ENCODE results near the gene FBRSL1. TPM values are rescaled to one million over a fixed set of nuclear protein-coding genes. Genes with fewer than 3 reads are reported as not detected.
"Not testable (repeated sequence)": the region's sequence is repeated elsewhere in the genome, so short reads cannot be mapped to it uniquely, and the experiment has no call there.

FBRSL1 gene
- polyA plus RNA-seq, 1 of the 3 experiments (the other 2 are of a cell fraction): 5.5 TPM

DNA sequence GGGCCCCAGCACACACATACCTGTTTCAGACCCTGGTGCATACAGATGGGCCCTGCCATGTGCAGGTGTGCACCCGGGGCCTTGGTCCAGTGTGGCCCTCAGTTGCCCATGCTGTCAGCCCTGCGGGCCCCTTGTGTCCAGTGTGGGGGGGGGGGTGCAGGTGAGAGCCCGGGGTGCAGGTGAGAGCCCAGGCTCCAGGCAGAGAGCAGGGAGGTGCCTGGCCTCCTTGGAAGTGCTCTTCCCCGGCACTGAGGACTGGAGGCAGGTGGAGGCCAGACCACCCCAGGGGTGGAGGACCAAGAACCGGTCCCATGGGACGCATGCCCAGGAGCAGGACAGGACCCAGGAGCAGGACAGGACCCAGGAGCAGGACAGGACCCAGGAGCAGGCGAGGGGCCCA, 40.9 kb downstream of the FBRSL1 start:
- no peak for DNase-seq
- CTCF ChIA-PET: interaction anchor here (12.4 kb wide), 1 partner anchor 114 kb away, joined by 149 read pairs; no protein-coding TSS in a partner anchor
- H3K27me3 ChIP-seq (ENCODE audit: insufficient read depth): no peaks in the 10 kb centered on the region
- peaks cover 4% of the 10 kb centered on the region for H3F3A ChIP-seq (replicated peaks; ENCODE audit: insufficient read depth)
- no peaks in the 10 kb centered on the region for H3K79me2 ChIP-seq (ENCODE audit: insufficient read depth)
- no peak overlapping the region for H3K4me2 ChIP-seq
- no peak overlapping the region for H2AFZ ChIP-seq (ENCODE audit: low read depth)
- no peaks in the 10 kb centered on the region for H3K36me3 ChIP-seq (replicated peaks in 1 of 2; ENCODE audit: control insufficient read depth in 1 of 2, insufficient read depth in 2 of 2, low read length in 1 of 2)
- no peak overlapping the region for H3K9ac ChIP-seq
- H3K9me3 ChIP-seq: no peaks in the 10 kb centered on the region
- POLR2A ChIA-PET: no interaction called here
- H3K4me1 ChIP-seq (ENCODE audit: control insufficient read depth in 1 of 2, insufficient read depth in 2 of 2, low read depth in 1 of 2, low read length in 1 of 2): no peaks in the 10 kb centered on the region
- H3K27ac ChIP-seq (ENCODE audit: low read depth in 2 of 2, low read length in 1 of 2): no peak overlapping the region
- H4K20me1 ChIP-seq (ENCODE audit: insufficient read depth): no peaks in the 10 kb centered on the region
- no CpG with 5 or more reads among the region's 7 CpGs for WGBS (ENCODE audit: low lambda C conversion rate)
- no peak overlapping the region for H3K4me3 ChIP-seq (ENCODE audit: low read depth in 2 of 2, low read length in 1 of 2)
- TF ChIP-seq YY1 (IDR thresholded peaks at IDR 0.05; ENCODE audit: low read depth): no peak
- TF ChIP-seq GATA2 (CRISPR knock-in tag; IDR thresholded peaks at IDR 0.05): no peak
- no peak for TF ChIP-seq JUND (IDR thresholded peaks at IDR 0.05)
- no peak for TF ChIP-seq NFIC (IDR thresholded peaks at IDR 0.05; ENCODE audit: borderline replicate concordance)
- TF ChIP-seq SMC3 (IDR thresholded peaks at IDR 0.05; ENCODE audit: low read depth, low read length): no peak
- no peak for TF ChIP-seq TCF12 (IDR thresholded peaks at IDR 0.05)
- no peak for TF ChIP-seq CTCF (IDR thresholded peaks at IDR 0.05)
- no peak for TF ChIP-seq NRF1 (IDR thresholded peaks at IDR 0.05; ENCODE audit: low read depth, low read length)
- TF ChIP-seq RXRA (IDR thresholded peaks at IDR 0.05; ENCODE audit: borderline replicate concordance, low read depth): no peak
- no peak for TF ChIP-seq RFX5 (IDR thresholded peaks at IDR 0.05; ENCODE audit: low read length)
- H3K9me2 ChIP-seq: no peaks in the 10 kb centered on the region

DNA sequence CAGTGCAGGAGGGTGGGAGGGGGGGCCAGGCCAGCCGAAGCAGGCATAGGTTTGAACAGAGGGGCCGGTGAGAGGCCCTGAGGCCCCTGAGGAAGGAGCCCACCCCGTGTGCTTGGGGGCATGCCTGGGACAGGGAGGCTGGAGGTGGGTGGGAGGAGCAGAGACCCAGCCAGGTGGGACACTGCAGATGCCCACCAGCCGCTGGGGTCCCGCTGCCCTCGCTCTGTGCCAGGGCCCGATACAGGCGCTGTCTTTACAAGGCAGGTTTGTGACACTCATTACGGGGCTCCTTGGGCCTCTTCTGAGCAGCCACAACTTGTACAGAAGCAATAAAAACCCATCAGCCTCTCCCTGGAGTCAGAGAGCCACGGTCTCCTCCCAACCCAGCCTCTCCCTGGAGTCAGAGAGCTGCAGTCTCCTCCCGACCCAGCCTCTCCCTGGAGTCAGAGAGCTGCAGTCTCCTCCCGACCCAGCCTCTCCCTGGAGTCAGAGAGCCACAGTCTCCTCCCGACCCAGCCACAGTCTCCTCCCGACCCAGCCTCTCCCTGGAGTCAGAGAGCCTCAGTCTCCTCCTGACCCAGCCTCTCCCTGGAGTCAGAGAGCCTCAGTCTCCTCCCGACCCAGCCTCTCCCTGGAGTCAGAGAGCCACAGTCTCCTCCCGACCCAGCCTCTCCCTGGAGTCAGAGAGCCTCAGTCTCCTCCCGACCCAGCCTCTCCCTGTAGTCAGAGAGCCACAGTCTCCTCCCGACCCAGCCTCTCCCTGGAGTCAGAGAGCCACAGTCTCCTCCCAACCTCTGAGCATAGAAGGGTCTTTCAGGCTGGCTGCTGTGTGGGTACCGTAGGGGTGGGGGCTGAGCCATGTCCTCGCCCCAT, 43.0 kb downstream of the FBRSL1 start:
- not testable (repeated sequence) for H4K20me1 ChIP-seq (ENCODE audit: insufficient read depth)

DNA sequence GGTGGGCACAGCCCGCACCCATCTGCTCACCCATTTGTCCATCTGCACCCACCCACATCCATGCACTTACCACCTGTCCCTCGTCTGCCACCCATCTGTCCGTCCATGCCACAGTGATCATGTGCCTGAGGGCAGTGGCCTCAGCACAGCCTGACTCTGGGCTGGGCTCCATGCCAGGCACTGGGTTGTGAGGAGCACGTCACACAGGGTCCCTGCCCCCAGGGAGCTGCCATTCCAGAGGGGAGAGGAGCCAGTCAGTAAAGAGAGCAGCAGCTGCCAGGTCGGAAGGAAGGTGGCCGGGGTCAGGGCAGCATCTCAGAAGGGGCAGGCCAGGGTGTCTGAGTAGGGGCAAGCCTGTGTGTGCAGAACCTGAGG, 43.6 kb downstream of the FBRSL1 start:
- Histone ChIP-seq H3K9me3 (no peaks in the 10 kb centered on the region), H2AFZ (ENCODE audit: low read depth) (no peak overlapping the region), H3K27ac (ENCODE audit: low read depth in 2 of 2, low read length in 1 of 2) (no peak overlapping the region), H3K4me1 (ENCODE audit: control insufficient read depth in 1 of 2, insufficient read depth in 2 of 2, low read depth in 1 of 2, low read length in 1 of 2) (no peaks in the 10 kb centered on the region), H3K4me2 (no peak overlapping the region), H3K36me3 (replicated peaks in 1 of 2; ENCODE audit: control insufficient read depth in 1 of 2, insufficient read depth in 2 of 2, low read length in 1 of 2) (no peaks in the 10 kb centered on the region), H3F3A (replicated peaks; ENCODE audit: insufficient read depth) (peaks cover 12% of the 10 kb centered on the region), H3K79me2 (ENCODE audit: insufficient read depth) (no peaks in the 10 kb centered on the region), H4K20me1 (ENCODE audit: insufficient read depth) (peaks cover 6% of the 10 kb centered on the region; the same call in 1 of the 2 replicates), H3K4me3 (ENCODE audit: low read depth in 2 of 2, low read length in 1 of 2) (no peak overlapping the region), H3K9ac (no peak overlapping the region), H3K27me3 (ENCODE audit: insufficient read depth) (no peaks in the 10 kb centered on the region), H3K9me2 (no peaks in the 10 kb centered on the region)
- POLR2A ChIA-PET: no interaction called here
- CTCF ChIA-PET: interaction anchor here (1.2 kb wide), 1 partner anchor 10 kb away, joined by 3 read pairs; no protein-coding TSS in a partner anchor
- DNase-seq: no peak
- 90% methylated on average over 4 of the region's 6 CpGs for WGBS (ENCODE audit: low lambda C conversion rate)
- TF ChIP-seq MXI1 (IDR thresholded peaks at IDR 0.05; ENCODE audit: low read depth, low read length): no peak
- TF ChIP-seq, protein P1, sequence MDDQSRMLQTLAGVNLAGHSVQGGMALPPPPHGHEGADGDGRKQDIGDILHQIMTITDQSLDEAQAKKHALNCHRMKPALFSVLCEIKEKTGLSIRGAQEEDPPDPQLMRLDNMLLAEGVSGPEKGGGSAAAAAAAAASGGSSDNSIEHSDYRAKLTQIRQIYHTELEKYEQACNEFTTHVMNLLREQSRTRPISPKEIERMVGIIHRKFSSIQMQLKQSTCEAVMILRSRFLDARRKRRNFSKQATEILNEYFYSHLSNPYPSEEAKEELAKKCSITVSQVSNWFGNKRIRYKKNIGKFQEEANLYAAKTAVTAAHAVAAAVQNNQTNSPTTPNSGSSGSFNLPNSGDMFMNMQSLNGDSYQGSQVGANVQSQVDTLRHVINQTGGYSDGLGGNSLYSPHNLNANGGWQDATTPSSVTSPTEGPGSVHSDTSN (IDR thresholded peaks at IDR 0.05): no peak
- no peak for TF ChIP-seq NFIC (IDR thresholded peaks at IDR 0.05; ENCODE audit: borderline replicate concordance)
- TF ChIP-seq, protein P2, sequence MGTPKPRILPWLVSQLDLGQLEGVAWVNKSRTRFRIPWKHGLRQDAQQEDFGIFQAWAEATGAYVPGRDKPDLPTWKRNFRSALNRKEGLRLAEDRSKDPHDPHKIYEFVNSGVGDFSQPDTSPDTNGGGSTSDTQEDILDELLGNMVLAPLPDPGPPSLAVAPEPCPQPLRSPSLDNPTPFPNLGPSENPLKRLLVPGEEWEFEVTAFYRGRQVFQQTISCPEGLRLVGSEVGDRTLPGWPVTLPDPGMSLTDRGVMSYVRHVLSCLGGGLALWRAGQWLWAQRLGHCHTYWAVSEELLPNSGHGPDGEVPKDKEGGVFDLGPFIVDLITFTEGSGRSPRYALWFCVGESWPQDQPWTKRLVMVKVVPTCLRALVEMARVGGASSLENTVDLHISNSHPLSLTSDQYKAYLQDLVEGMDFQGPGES (IDR thresholded peaks at IDR 0.05; ENCODE audit: low read depth, low read length): no peak
- TF ChIP-seq EZH2phosphoT487 (IDR thresholded peaks at IDR 0.05; ENCODE audit: borderline replicate concordance, low read depth): no peak

More for the DNA sequence above, 43.0 kb downstream of the FBRSL1 start:
- H3F3A ChIP-seq (replicated peaks; ENCODE audit: insufficient read depth): peaks cover 12% of the 10 kb centered on the region
- H3K4me2 ChIP-seq; H2AFZ ChIP-seq (ENCODE audit: low read depth); H3K27me3 ChIP-seq (ENCODE audit: insufficient read depth); H3K36me3 ChIP-seq (replicated peaks in 1 of 2; ENCODE audit: control insufficient read depth in 1 of 2, insufficient read depth in 2 of 2, low read length in 1 of 2); H3K4me3 ChIP-seq (ENCODE audit: low read depth in 2 of 2, low read length in 1 of 2); H3K9ac ChIP-seq; POLR2A ChIA-PET; DNase-seq; H3K79me2 ChIP-seq (ENCODE audit: insufficient read depth); H3K9me2 ChIP-seq; H3K9me3 ChIP-seq; H3K4me1 ChIP-seq (ENCODE audit: control insufficient read depth in 1 of 2, insufficient read depth in 2 of 2, low read depth in 1 of 2, low read length in 1 of 2); H3K27ac ChIP-seq (ENCODE audit: low read depth in 2 of 2, low read length in 1 of 2): not testable (repeated sequence)
- CTCF ChIA-PET: interaction anchor here (1.0 to 1.2 kb wide), 2 partner anchors 9 to 10 kb away, joined by 3 to 4 read pairs; no protein-coding TSS in a partner anchor
- WGBS (ENCODE audit: low lambda C conversion rate): 72% methylated on average over 9 of the region's 20 CpGs

Data from SK-N-SH (cell line).